Activated gamma-delta T cell treated with Interleukin-2 at 50 U/mL for 16 hours (primary cell): ENCODE results near the gene XXYLT1.

ENCODE experiments used
- DNase-seq: peaks from one replicate; pipeline ENCODE4 v3.0.0-alpha.2; 2020

The XXYLT1 gene

DNA sequence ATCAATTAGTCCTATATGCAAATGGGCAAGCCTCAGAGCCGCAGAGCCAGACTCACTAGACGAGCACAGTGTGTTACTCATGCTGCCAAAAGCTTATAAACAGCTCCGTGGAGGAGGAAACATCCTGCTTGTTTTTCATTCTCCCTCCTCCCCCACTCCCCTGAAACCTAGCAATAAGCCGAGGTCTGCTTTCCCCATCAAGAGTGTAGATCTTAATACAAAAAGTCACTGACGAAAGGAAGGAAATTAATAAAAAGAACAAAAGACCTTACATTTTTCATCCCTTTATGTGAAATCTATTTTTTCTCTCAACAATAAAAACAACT, 88.5 kb downstream of the XXYLT1 start:
- DNase-seq = no peak

- no peak for DNase-seq
Observed at GRCh38 chr3:195181741-195182469, 89.1 kb downstream of the XXYLT1 start.

DNA sequence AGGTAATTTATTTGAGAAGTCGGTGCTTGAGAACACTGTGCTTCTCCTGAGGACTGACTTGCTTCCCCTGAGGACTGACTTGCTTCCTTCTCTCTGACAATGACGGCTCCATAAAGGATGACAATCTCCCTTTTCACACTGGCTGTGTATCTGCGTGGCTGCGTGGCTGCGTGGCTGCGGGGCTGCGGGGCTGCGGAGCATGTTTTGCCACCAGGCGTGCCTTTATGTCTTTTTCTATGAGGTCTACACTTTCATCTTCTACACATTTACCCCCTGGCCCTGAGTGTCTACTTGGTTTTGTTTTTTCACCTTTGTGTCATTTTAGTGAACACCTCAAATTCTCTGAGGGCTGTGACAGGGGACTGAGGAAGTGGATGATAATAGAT, 89.9 kb downstream of the XXYLT1 start:
- DNase-seq = no peak

DNA sequence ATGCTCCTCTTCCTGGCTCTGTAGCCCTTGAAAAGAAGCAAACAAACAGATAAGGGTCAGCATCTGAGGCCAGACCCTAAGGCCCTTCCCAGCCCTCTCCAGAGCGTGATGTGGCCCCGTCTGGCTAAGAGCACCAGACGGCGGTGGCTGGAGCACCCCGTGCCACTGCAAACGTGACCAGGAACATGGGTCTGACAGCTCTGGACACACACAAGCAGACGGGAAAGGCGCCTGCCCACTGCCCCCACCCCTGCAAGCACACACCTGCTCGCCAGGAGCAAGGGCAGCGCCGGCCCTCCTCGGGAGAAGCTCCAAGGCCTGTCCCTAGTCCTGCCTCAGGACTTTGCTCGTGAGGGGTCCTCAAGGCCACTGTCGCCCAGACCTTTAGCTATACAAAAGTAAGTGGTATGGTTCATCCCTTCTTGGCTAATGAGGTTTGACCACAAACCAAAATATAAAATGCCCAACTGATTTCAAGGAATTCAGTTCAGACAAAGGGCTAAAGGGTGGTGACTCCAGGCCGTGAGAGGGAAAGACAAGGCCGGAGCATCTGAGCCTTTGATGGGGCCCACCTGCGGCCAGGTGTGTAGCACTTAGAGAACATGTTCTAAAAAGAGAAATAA, 90.4 kb downstream of the XXYLT1 start:
- no peak for DNase-seq

- no peak for DNase-seq
Observed at GRCh38 chr3:195179776-195180489, 91.0 kb downstream of the XXYLT1 start.

DNA sequence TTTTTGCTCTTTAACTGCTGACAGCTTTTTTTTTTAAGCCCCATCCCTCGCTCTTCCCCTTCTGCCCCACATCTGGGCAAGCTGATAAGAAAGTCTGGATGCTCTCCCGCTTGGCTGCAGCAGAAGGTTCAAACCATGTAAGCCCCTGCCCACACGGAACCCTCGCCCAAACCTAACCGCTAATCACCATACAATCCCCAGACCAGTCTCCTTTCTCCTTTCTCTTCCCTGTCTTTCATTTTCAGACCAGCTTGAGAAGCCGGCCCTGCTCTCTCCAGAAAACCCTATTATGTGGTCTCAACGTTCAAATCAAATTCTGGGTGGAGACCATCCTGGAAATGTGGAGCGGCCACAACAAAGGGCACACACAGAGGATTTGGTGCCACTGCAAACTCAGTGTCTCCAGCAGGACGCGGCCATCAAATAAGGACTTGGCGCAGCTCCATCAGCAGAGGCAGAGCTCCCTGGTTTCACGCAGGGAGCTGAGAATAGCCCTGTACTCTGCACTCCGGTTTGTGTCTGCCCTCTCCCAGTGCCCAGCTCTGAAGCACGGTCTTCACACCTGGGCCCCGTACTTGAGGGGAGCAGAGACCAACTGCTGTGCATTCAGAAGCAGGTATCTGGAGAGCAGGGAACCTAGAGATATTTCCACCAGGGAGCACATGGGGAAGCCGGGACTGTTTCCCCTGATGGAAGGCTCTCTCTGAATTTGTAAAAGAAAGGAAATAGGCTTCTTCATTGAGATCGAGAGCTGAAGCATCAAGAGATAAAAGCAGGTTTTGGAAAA, 92.6 kb downstream of the XXYLT1 start:
- DNase-seq = no peak

DNA sequence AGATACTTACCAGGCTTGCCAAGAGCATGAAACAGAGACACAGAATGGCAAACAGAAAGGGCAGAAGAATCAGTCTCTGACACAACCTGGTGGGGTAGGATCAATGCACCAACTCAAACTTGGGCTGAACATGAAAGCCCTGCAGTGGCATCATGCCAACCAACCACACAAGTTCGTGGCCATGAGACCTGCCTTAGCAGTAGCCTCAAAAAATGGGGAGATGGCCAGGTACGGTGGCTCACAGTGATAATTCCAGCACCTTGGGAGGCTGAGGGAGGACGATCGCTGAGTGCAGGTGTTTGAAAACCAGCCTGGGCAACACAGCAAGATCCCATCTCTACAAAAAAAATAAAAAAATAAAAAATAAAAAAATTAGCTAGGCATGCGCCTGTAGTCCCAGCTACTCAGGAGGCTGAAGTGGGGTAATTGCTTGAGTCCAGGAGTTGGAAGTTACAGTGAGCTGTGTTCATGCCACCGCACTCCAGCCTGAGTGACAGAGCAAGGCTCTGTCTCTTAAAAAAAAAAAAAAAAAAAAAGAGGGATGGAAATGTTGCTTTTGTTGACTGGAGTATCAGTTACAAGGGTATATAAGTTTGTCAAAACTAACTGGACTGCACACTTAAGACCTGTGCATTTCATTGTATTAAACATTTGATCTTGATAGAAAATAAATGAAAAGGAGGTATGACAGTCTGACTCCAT, 93.4 kb downstream of the XXYLT1 start:
- no peak for DNase-seq

GRCh38 chr3:195176776-195177175, 94.2 kb downstream of the XXYLT1 start:
- no peak for DNase-seq

- no peak for DNase-seq
Observed at GRCh38 chr3:195175476-195176337, 95.3 kb downstream of the XXYLT1 start.

- DNase-seq = no peak
Observed at GRCh38 chr3:195175076-195175475, 95.9 kb downstream of the XXYLT1 start.

DNA sequence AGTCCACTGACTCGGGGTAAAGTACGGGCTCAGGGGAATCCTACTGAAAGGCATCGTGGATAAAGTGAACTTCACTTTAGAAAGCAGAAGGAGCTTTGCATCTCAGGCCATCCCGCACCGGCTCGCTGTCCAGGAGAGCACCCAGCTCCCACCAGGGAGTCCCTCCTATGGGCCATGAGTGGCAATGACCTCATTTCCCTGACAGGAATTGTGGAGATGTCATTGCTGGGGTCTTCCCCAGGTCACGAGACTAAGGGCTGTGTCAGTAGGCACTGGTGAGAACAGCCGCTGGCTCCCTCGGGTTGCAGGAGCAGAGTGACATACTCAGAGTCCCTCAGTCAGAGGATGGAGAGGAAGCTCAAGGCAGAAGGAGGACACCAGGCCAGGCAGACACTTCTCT, 97.3 kb downstream of the XXYLT1 start:
- DNase-seq = no peak

DNA sequence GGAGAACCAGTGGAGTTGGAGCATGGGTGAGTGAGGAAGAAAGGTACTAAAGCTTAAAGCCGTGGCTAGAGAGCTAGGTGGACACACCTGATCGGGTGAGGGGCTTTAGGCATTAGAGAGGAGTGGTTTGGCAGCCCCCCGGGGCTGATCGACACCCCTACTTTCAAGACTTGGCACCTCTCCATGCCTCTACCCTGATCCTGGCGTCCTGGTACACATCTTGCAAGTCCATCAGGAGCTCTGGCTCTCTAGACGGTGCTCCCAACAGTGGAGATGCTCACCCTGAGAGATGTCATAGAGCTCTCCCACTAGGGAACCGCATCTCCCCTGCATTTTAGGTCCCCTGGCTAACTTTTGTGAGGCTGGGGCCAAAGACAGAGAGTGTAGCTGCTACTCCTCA, 98.1 kb downstream of the XXYLT1 start:
- no peak for DNase-seq

DNA sequence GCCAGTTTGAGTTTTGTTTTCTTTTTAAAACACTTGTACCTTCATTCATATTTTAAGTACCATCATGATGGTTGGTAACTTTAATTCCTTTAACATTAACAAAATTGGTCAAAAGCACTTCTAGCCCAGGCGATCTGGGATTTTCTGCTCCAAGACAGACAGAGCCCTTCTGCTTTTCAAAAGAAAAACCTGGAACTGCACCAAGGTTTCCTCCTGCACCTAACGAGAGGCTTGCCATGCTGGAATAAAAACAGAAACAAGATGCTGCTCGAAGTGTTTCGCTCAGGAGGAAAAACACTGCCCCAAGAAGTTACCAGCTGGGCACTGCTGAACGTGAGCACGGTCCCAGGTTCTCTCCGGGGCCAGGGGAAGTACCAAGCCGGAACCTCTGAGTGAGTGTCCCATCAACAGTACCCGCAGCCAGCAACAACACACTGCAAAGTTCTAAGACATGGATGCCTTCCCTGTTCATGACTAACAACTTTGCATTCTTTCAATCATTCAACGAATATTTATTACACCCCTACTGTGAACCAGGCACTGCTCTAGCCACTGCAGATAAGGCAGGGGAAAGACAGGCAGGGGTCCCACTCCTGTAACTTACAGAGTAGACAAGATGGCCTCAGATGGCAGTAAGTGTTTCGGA, 98.8 kb downstream of the XXYLT1 start:
- DNase-seq = no peak

- no peak for DNase-seq
Observed at GRCh38 chr3:195171093-195171873, 99.7 kb downstream of the XXYLT1 start.

GRCh38 chr3:195170496-195170895, 100.5 kb downstream of the XXYLT1 start:
- no peak for DNase-seq

DNA sequence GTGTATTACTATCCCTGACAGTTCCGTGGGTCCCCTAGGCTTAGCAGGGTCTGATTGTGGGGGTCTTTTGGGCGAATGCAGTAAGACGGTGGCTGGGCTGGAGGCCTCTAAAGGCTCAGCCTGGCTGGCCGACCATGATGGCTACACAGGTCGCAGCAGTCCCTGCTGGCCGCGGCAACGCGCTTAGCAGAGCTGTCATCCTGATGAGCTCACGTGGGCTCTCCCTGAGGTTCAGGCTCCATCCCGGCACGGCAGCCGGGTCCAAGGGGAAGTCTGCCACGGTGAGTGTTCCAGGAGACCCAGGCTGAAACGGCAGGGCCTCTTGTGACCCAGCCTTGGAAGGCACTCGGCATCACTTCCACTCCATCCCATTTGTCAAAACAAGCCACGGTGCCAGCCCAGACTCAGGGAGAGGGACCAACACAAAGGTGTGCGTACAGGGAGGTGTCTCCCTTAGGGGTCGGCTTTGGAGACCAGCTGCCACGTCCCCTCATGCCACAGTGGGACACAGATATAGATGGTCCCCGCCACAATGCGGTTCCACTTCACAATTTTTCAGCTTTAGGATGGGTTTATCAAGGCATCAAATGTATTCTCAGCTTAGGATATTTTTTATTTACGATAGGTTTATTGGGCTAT, 101.8 kb downstream of the XXYLT1 start:
- no peak for DNase-seq

DNA sequence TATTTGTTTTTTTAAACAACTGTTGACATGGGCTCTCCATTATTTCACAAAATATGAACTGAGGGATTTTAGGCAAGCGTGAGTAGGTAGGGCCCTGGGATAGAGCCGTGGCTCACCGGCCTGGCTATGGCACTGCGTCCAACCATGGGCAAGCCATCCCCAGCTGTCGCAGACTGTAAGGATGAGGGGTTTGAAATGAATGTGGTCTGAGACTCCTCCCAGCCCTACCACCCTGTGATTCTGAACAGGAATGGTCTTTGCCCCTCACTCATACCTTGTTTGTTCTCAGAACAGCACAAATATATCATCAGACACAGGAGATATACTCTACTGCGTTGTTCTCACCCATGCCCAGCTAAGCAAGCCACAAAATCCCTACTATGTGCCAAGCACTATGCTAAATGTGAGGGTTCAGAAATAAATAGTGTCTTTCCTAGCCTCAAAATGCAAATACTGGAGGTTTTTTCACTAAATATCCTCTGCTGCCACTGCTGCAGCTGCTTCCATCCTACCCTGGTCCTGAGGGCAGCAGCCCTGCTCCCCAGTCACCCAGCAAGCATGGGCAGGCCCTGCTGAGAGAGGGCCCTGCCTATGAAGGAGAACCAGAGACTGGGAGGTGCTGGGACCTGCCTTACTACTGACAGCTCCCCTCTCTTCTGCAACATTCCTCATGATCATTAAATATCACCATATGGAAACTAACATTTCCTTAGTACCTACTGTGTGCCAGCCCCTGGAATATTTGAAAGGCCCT, 102.8 kb downstream of the XXYLT1 start:
- no peak for DNase-seq

GRCh38 chr3:195165790-195166189, 105.2 kb downstream of the XXYLT1 start:
- no peak for DNase-seq

- DNase-seq = no peak
Observed at GRCh38 chr3:195165265-195165609, 105.7 kb downstream of the XXYLT1 start.
